MCF 10A (cell line): ENCODE measurements around the gene C1QTNF8. TPM values are rescaled to one million over a fixed set of nuclear protein-coding genes. Genes with fewer than 3 reads are reported as not detected.

ENCODE experiments used
- BruUV-seq: library from RNA; stranded (reverse); fragments of 400-500 nt; replicated peaks from 2 replicates; lab custom pipeline; 2021; lab: Mats Ljungman, UMichigan
- CTCF ChIA-PET: fragments of 300-600 bp; sonication (Branson Sonifier 250); formaldehyde crosslinking; extraction: SDS; loops from one replicate; lab custom pipeline; 2021; ENCODE audit warnings: antibody characterized with exemption, inconsistent platforms; lab: Yijun Ruan, JAX
- POLR2A ChIA-PET: fragments of 300-600, 350-650 bp; sonication (Branson Sonifier 250); formaldehyde crosslinking; extraction: SDS; loops from one replicate; lab custom pipeline; 2020; ENCODE audit warnings: antibody characterized with exemption, inconsistent platforms; lab: Yijun Ruan, JAX
- DNase-seq: peaks from one replicate; pipeline ENCODE4 v3.0.0-alpha.2; 2018; ENCODE audit not compliant: unreplicated experiment
- H3K27ac Mint-ChIP-seq: one replicate; pipeline ENCODE4 v1.8.0; 2022; ENCODE audit warnings: mild to moderate bottlenecking, low read depth, mixed read lengths; ENCODE audit not compliant: unreplicated experiment
- H3K27me3 Mint-ChIP-seq: one replicate; pipeline ENCODE4 v1.8.0; 2022; ENCODE audit warnings: mixed read lengths; ENCODE audit not compliant: insufficient read depth, unreplicated experiment
- H3K36me3 Mint-ChIP-seq: one replicate; pipeline ENCODE4 v1.8.0; 2022; ENCODE audit warnings: mild to moderate bottlenecking, moderate library complexity, mixed read lengths; ENCODE audit not compliant: insufficient read depth, unreplicated experiment
- H3K4me1 Mint-ChIP-seq: one replicate; pipeline ENCODE4 v1.8.0; 2022; ENCODE audit warnings: mixed read lengths; ENCODE audit not compliant: insufficient read depth, unreplicated experiment
- H3K4me3 Mint-ChIP-seq: one replicate; pipeline ENCODE4 v1.8.0; 2022; ENCODE audit warnings: mild to moderate bottlenecking, moderate library complexity, mixed read lengths; ENCODE audit not compliant: unreplicated experiment
- H3K9me3 Mint-ChIP-seq: one replicate; pipeline ENCODE4 v1.8.0; 2022; ENCODE audit warnings: mixed read lengths; ENCODE audit not compliant: unreplicated experiment
- intact Hi-C: fragments of 100-400 bp; cut with micrococcal nuclease; formaldehyde crosslinking; loops from 2 replicates; pipeline ENCODE4 v1.14.1; 2022
- total RNA-seq: library from RNA; stranded (reverse); gene quantifications from 2 replicates; pipeline ENCODE4 v1.2.3, GENCODE V29; 2022
- TF ChIP-seq, protein P1 (sequence below): fragments of 200-600 bp; IDR thresholded peaks from one replicate; pipeline ENCODE4 v1.8.0; 2022; ENCODE audit warnings: antibody characterized with exemption, mild to moderate bottlenecking; ENCODE audit not compliant: unreplicated experiment

Gene C1QTNF8
- total RNA-seq, 1 experiment from 2014 or later, result not detected

DNA sequence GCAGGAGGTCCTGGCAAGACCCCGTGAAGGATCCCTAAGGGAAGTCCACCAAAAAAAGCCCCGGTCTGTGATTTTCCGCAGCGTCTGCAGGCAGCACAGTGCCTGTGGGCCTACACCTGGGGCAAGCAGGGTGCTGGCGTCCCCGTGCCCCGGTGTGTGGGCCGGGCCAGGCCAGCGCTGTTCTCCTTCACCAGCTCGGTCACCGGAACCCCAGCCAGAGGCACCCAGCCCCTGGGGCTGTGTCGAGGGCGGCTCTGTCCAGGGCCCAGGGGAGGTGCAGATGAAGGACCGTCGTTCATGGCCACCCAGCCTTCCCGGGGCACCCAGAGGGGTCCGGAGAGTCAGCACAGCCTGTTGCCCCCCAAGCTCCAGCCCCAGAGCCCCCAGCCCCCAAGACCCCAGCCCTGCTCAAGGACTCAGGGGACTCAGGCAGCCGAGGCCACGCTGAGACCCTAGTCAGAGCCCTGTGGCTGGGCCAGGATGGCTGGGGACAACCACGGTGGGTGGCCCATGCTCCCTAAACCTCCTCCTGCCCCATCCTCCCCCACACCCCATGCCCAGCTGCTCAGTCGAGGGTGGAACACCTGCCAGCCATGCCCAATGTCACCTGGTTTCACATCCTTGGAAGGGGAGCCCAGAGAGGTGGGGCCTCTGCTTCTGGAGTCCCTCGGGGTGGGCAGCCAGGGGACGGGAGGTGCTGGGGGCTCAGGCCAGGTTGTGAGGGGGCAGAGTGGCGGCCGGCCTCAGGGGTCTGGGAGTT, 5.7 kb upstream of the C1QTNF8 start:
- Mint-ChIP-seq H3K27me3 (peaks cover 29% of the 10 kb centered on the region), H3K36me3 (no peaks in the 10 kb centered on the region), H3K9me3 (no peaks in the 10 kb centered on the region), H3K27ac (no peak overlapping the region), H3K4me1 (no peaks in the 10 kb centered on the region), H3K4me3 (no peak overlapping the region)
- TF ChIP-seq, protein P1, sequence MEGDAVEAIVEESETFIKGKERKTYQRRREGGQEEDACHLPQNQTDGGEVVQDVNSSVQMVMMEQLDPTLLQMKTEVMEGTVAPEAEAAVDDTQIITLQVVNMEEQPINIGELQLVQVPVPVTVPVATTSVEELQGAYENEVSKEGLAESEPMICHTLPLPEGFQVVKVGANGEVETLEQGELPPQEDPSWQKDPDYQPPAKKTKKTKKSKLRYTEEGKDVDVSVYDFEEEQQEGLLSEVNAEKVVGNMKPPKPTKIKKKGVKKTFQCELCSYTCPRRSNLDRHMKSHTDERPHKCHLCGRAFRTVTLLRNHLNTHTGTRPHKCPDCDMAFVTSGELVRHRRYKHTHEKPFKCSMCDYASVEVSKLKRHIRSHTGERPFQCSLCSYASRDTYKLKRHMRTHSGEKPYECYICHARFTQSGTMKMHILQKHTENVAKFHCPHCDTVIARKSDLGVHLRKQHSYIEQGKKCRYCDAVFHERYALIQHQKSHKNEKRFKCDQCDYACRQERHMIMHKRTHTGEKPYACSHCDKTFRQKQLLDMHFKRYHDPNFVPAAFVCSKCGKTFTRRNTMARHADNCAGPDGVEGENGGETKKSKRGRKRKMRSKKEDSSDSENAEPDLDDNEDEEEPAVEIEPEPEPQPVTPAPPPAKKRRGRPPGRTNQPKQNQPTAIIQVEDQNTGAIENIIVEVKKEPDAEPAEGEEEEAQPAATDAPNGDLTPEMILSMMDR, result no peak
- POLR2A ChIA-PET, result interaction anchor here (0.7 kb wide), 1 partner anchor 374 kb away, joined by 3 read pairs; no protein-coding TSS in a partner anchor
- CTCF ChIA-PET, result interaction anchor here (0.7 to 1.2 kb wide), 2 partner anchors 44 to 103 kb away, joined by 4 to 10 read pairs; no protein-coding TSS in a partner anchor
- no peak for DNase-seq
- intact Hi-C loops, result no loop called here
- no TSS peak for BruUV-seq

DNA sequence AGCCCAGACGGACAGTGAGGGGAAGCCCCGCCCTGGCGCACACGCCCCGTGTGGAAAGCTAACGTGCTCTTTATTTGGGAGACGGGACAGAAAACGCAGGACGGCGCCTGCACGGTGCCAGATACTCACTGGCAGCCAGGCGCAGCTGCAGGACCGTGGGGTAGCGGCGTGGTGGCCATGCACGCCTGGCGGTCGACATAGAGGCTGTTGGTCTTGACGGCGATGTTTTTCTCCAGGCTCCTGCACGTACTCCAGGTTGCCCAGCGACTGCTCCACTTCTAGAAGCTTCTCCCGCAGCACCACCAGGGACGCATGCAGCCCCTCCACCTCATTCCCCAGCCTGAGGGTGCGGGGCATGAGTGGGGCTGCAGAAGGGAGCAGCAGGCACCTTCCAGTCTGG, 5.1 kb upstream of the C1QTNF8 start:
- Mint-ChIP-seq H3K4me3 (no peak overlapping the region), H3K9me3 (no peaks in the 10 kb centered on the region), H3K27me3 (peaks cover 24% of the 10 kb centered on the region), H3K36me3 (no peaks in the 10 kb centered on the region), H3K4me1 (no peaks in the 10 kb centered on the region), H3K27ac (no peak overlapping the region)
- POLR2A ChIA-PET, result interaction anchor here (0.7 kb wide), 1 partner anchor 374 kb away, joined by 3 read pairs; no protein-coding TSS in a partner anchor
- TF ChIP-seq, protein P1, result no peak
- DNase-seq, result no peak
- intact Hi-C loops, result no loop called here
- no TSS peak for BruUV-seq
- CTCF ChIA-PET, result interaction anchor here (0.6 to 1.2 kb wide), 5 partner anchors 11 to 304 kb away, joined by 4 to 10 read pairs (median 4); no protein-coding TSS in a partner anchor

- BruUV-seq, result no TSS peak
- TF ChIP-seq, protein P1, result no peak
- Mint-ChIP-seq H3K27ac (no peak overlapping the region), H3K4me3 (no peak overlapping the region), H3K4me1 (no peaks in the 10 kb centered on the region), H3K36me3 (no peaks in the 10 kb centered on the region), H3K9me3 (no peaks in the 10 kb centered on the region), H3K27me3 (peaks cover 15% of the 10 kb centered on the region)
- no peak for DNase-seq
- POLR2A ChIA-PET, result no interaction called here
- intact Hi-C loops, result no loop called here
- CTCF ChIA-PET, result interaction anchor here (0.6 to 1.2 kb wide), 6 partner anchors 10 to 304 kb away, joined by 3 to 10 read pairs (median 4); no protein-coding TSS in a partner anchor
These were observed 4.2 kb upstream of the C1QTNF8 start for GRCh38 chr16:1100084-1100800.
